ENCODE results near the gene LNP1. TPM values are rescaled to one million over a fixed set of nuclear protein-coding genes. Genes with fewer than 3 reads are reported as not detected.

The LNP1 gene
- total RNA-seq, 6 experiments from 2014 or later = 0.89 to 1.9 (median 1.7) TPM

GRCh38 chr3:100436951-100437350 is 35.6 kb downstream of the LNP1 start:
- intact Hi-C loops (cut with DNase I) = no loop called here
- TF ChIP-seq CTCF (IDR thresholded peaks at IDR 0.05) (no peak), POLR2A (IDR thresholded peaks at IDR 0.05) (no peak)
- H3K27ac ChIP-seq = no peak overlapping the region
- H3K4me3 ChIP-seq = no peak overlapping the region
- WGBS (ENCODE audit: insufficient coverage, low coverage, low lambda C conversion rate, missing lambda C conversion rate) = 100% methylated on average over 2 of the region's 2 CpGs
- no peak for DNase-seq
- ATAC-seq = no peak
- H3K4me1 ChIP-seq = no peaks in the 10 kb centered on the region
- no peaks in the 10 kb centered on the region for H3K9me3 ChIP-seq
- H3K27me3 ChIP-seq = no peaks in the 10 kb centered on the region
- no peaks in the 10 kb centered on the region for H3K36me3 ChIP-seq

GRCh38 chr3:100437721-100438622 is 36.6 kb downstream of the LNP1 start:
- Histone ChIP-seq H3K27me3 (no peaks in the 10 kb centered on the region), H3K4me1 (no peaks in the 10 kb centered on the region), H3K9me3 (no peaks in the 10 kb centered on the region), H3K36me3 (no peaks in the 10 kb centered on the region), H3K4me3 (no peak overlapping the region), H3K27ac (no peak overlapping the region)
- TF ChIP-seq CTCF (IDR thresholded peaks at IDR 0.05) = no peak
- intact Hi-C loops (cut with DNase I) = no loop called here
- no peak for DNase-seq
- ATAC-seq = no peak
- 81% methylated on average over 3 of the region's 3 CpGs for WGBS (ENCODE audit: insufficient coverage, low coverage, low lambda C conversion rate, missing lambda C conversion rate)

- Histone ChIP-seq H3K4me1 (no peaks in the 10 kb centered on the region), H3K9me3 (no peaks in the 10 kb centered on the region), H3K27ac (no peak overlapping the region), H3K4me3 (no peak overlapping the region), H3K36me3 (no peaks in the 10 kb centered on the region), H3K27me3 (no peaks in the 10 kb centered on the region)
- intact Hi-C loops (cut with DNase I) = no loop called here
- DNase-seq (no peak), ATAC-seq (no peak)
- whole genome bisulfite sequencing (ENCODE audit: insufficient coverage, low coverage, low lambda C conversion rate, missing lambda C conversion rate) = 91% methylated on average over 2 of the region's 2 CpGs
- TF ChIP-seq POLR2A (IDR thresholded peaks at IDR 0.05) = no peak
- TF ChIP-seq CTCF (IDR thresholded peaks at IDR 0.05) = no peak
These were observed 37.3 kb downstream of the LNP1 start for GRCh38 chr3:100438623-100438974.

- ATAC-seq (no peak), DNase-seq (no peak)
- H3K27ac ChIP-seq = no peak overlapping the region
- intact Hi-C loops (cut with DNase I) = no loop called here
- H3K9me3 ChIP-seq = no peaks in the 10 kb centered on the region
- H3K27me3 ChIP-seq = no peaks in the 10 kb centered on the region
- 92% methylated on average over 3 of the region's 3 CpGs for WGBS (ENCODE audit: insufficient coverage, low coverage, low lambda C conversion rate, missing lambda C conversion rate)
- no peak for TF ChIP-seq CTCF (IDR thresholded peaks at IDR 0.05)
- no peak for TF ChIP-seq POLR2A (IDR thresholded peaks at IDR 0.05)
- H3K36me3 ChIP-seq = no peaks in the 10 kb centered on the region
- H3K4me1 ChIP-seq = no peaks in the 10 kb centered on the region
- H3K4me3 ChIP-seq = no peak overlapping the region
These were observed 39.6 kb downstream of the LNP1 start for GRCh38 chr3:100440895-100441294.

Data from right lobe of liver (tissue), 6 donors.